Measurements from ENCODE around the gene NAT16.
A peak's percentile ranks its signal among the peaks of the same experiment; 100 is the strongest.

NAT16 gene

GRCh38 chr7:101164071-101164840, 15.8 kb downstream of the NAT16 start:
- peak overlapping the region; percentile 66; the same call in 1 of the 2 replicates for H3K9ac ChIP-seq (ENCODE audit: low read depth, low read length)
- H3K4me3 ChIP-seq (ENCODE audit: low read length) = peak overlapping the region; percentile 74
- H3K9me3 ChIP-seq (ENCODE audit: insufficient read depth, low read depth, low read length) = no peaks in the 10 kb centered on the region
- peaks cover 52% of the 10 kb centered on the region for H3K4me1 ChIP-seq (ENCODE audit: insufficient read depth, low read length)
- H3K27me3 ChIP-seq (ENCODE audit: insufficient read depth, low read length) = peaks cover 32% of the 10 kb centered on the region
- H3K36me3 ChIP-seq (ENCODE audit: insufficient read depth, low read length) = no peaks in the 10 kb centered on the region
- peak overlapping the region; percentile 81; the same call in 1 of the 2 replicates for H3K27ac ChIP-seq (ENCODE audit: low read depth, low read length)
- under 1% methylated on average over 75 of the region's 75 CpGs for whole genome bisulfite sequencing

- peaks cover 46% of the 10 kb centered on the region for H3K4me1 ChIP-seq (ENCODE audit: insufficient read depth, low read length)
- H3K9me3 ChIP-seq (ENCODE audit: insufficient read depth, low read depth, low read length) = no peaks in the 10 kb centered on the region
- H3K9ac ChIP-seq (ENCODE audit: low read depth, low read length) = peak overlapping the region; percentile 79
- H3K27ac ChIP-seq (ENCODE audit: low read depth, low read length) = peak overlapping the region; percentile 93
- no peaks in the 10 kb centered on the region for H3K36me3 ChIP-seq (ENCODE audit: insufficient read depth, low read length)
- H3K27me3 ChIP-seq (ENCODE audit: insufficient read depth, low read length) = peaks cover 24% of the 10 kb centered on the region
- under 1% methylated on average over 76 of the region's 92 CpGs for WGBS
- peak overlapping the region; percentile 74 for H3K4me3 ChIP-seq (ENCODE audit: low read length)
Observed at GRCh38 chr7:101163279-101164070, 16.6 kb downstream of the NAT16 start.

- H3K9ac ChIP-seq (ENCODE audit: low read depth, low read length) = peak overlapping the region; percentile 79
- peak overlapping the region; percentile 60 for H3K4me3 ChIP-seq (ENCODE audit: low read length)
- H3K27me3 ChIP-seq (ENCODE audit: insufficient read depth, low read length) = peaks cover 16% of the 10 kb centered on the region
- H3K36me3 ChIP-seq (ENCODE audit: insufficient read depth, low read length) = peaks cover 1% of the 10 kb centered on the region; the same call in 1 of the 2 replicates
- H3K9me3 ChIP-seq (ENCODE audit: insufficient read depth, low read depth, low read length) = no peaks in the 10 kb centered on the region
- peaks cover 38% of the 10 kb centered on the region for H3K4me1 ChIP-seq (ENCODE audit: insufficient read depth, low read length)
- WGBS = 1% methylated on average over 73 of the region's 74 CpGs
- H3K27ac ChIP-seq (ENCODE audit: low read depth, low read length) = peak overlapping the region; percentile 93
Observed at GRCh38 chr7:101162551-101163278, 17.4 kb downstream of the NAT16 start.

GRCh38 chr7:101161692-101162471, 18.2 kb downstream of the NAT16 start:
- peaks cover 7% of the 10 kb centered on the region; the same call in 1 of the 2 replicates for H3K36me3 ChIP-seq (ENCODE audit: insufficient read depth, low read length)
- H3K9me3 ChIP-seq (ENCODE audit: insufficient read depth, low read depth, low read length) = no peaks in the 10 kb centered on the region
- H3K27ac ChIP-seq (ENCODE audit: low read depth, low read length) = peak overlapping the region; percentile 93
- peaks cover 42% of the 10 kb centered on the region for H3K4me1 ChIP-seq (ENCODE audit: insufficient read depth, low read length)
- WGBS = 47% methylated on average over 14 of the region's 17 CpGs
- peak overlapping the region; percentile 60 for H3K4me3 ChIP-seq (ENCODE audit: low read length)
- H3K27me3 ChIP-seq (ENCODE audit: insufficient read depth, low read length) = peaks cover 13% of the 10 kb centered on the region
- H3K9ac ChIP-seq (ENCODE audit: low read depth, low read length) = peak overlapping the region; percentile 69; the same call in 1 of the 2 replicates

GRCh38 chr7:101160910-101161309, 19.2 kb downstream of the NAT16 start:
- no peak overlapping the region; the same call in 1 of the 2 replicates for H3K9ac ChIP-seq (ENCODE audit: low read depth, low read length)
- no peaks in the 10 kb centered on the region for H3K9me3 ChIP-seq (ENCODE audit: insufficient read depth, low read depth, low read length)
- peaks cover 7% of the 10 kb centered on the region; the same call in 1 of the 2 replicates for H3K36me3 ChIP-seq (ENCODE audit: insufficient read depth, low read length)
- H3K27ac ChIP-seq (ENCODE audit: low read depth, low read length) = peak overlapping the region; percentile 45; the same call in 1 of the 2 replicates
- peaks cover 49% of the 10 kb centered on the region for H3K4me1 ChIP-seq (ENCODE audit: insufficient read depth, low read length)
- peaks cover 13% of the 10 kb centered on the region for H3K27me3 ChIP-seq (ENCODE audit: insufficient read depth, low read length)
- no peak overlapping the region for H3K4me3 ChIP-seq (ENCODE audit: low read length)

GRCh38 chr7:101159696-101160674, 20.1 kb downstream of the NAT16 start:
- peaks cover 53% of the 10 kb centered on the region for H3K4me1 ChIP-seq (ENCODE audit: insufficient read depth, low read length)
- no peak overlapping the region for H3K4me3 ChIP-seq (ENCODE audit: low read length)
- 46% methylated on average over 29 of the region's 31 CpGs for WGBS
- peaks cover 10% of the 10 kb centered on the region for H3K27me3 ChIP-seq (ENCODE audit: insufficient read depth, low read length)
- peaks cover 7% of the 10 kb centered on the region; the same call in 1 of the 2 replicates for H3K36me3 ChIP-seq (ENCODE audit: insufficient read depth, low read length)
- H3K9ac ChIP-seq (ENCODE audit: low read depth, low read length) = no peak overlapping the region
- no peak overlapping the region; the same call in 1 of the 2 replicates for H3K27ac ChIP-seq (ENCODE audit: low read depth, low read length)
- no peaks in the 10 kb centered on the region for H3K9me3 ChIP-seq (ENCODE audit: insufficient read depth, low read depth, low read length)

- peaks cover 44% of the 10 kb centered on the region for H3K4me1 ChIP-seq (ENCODE audit: insufficient read depth, low read length)
- no peak overlapping the region for H3K4me3 ChIP-seq (ENCODE audit: low read length)
- 0 out of 2 replicates have a peak, but pooled peaks cover 3% of the 10 kb centered on the region for H3K27me3 ChIP-seq (ENCODE audit: insufficient read depth, low read length)
- no peaks in the 10 kb centered on the region for H3K9me3 ChIP-seq (ENCODE audit: insufficient read depth, low read depth, low read length)
- H3K27ac ChIP-seq (ENCODE audit: low read depth, low read length) = no peak overlapping the region; the same call in 1 of the 2 replicates
- H3K9ac ChIP-seq (ENCODE audit: low read depth, low read length) = peak overlapping the region; percentile 47; the same call in 1 of the 2 replicates
- H3K36me3 ChIP-seq (ENCODE audit: insufficient read depth, low read length) = peaks cover 7% of the 10 kb centered on the region; the same call in 1 of the 2 replicates
- whole genome bisulfite sequencing = 83% methylated on average over 14 of the region's 14 CpGs
Observed at GRCh38 chr7:101156866-101157589, 23.1 kb downstream of the NAT16 start.

GRCh38 chr7:101156277-101156676, 23.8 kb downstream of the NAT16 start:
- Histone ChIP-seq H3K9ac (ENCODE audit: low read depth, low read length) (no peak overlapping the region), H3K36me3 (ENCODE audit: insufficient read depth, low read length) (peaks cover 7% of the 10 kb centered on the region; the same call in 1 of the 2 replicates), H3K4me3 (ENCODE audit: low read length) (no peak overlapping the region), H3K9me3 (ENCODE audit: insufficient read depth, low read depth, low read length) (no peaks in the 10 kb centered on the region), H3K27me3 (ENCODE audit: insufficient read depth, low read length) (0 out of 2 replicates have a peak, but pooled peaks cover 3% of the 10 kb centered on the region), H3K4me1 (ENCODE audit: insufficient read depth, low read length) (peaks cover 38% of the 10 kb centered on the region), H3K27ac (ENCODE audit: low read depth, low read length) (no peak overlapping the region)
- 66% methylated on average over 6 of the region's 6 CpGs for WGBS

GRCh38 chr7:101155303-101155702, 24.8 kb downstream of the NAT16 start:
- Histone ChIP-seq H3K27me3 (ENCODE audit: insufficient read depth, low read length) (0 out of 2 replicates have a peak, but pooled peaks cover 3% of the 10 kb centered on the region), H3K9me3 (ENCODE audit: insufficient read depth, low read depth, low read length) (no peaks in the 10 kb centered on the region), H3K36me3 (ENCODE audit: insufficient read depth, low read length) (peaks cover 7% of the 10 kb centered on the region; the same call in 1 of the 2 replicates), H3K4me3 (ENCODE audit: low read length) (peak overlapping the region; percentile 85), H3K4me1 (ENCODE audit: insufficient read depth, low read length) (peaks cover 29% of the 10 kb centered on the region; the same call in 1 of the 2 replicates), H3K9ac (ENCODE audit: low read depth, low read length) (peak overlapping the region; percentile 76; the same call in 1 of the 2 replicates), H3K27ac (ENCODE audit: low read depth, low read length) (peak overlapping the region; percentile 81; the same call in 1 of the 2 replicates)
- WGBS = 67% methylated on average over 4 of the region's 4 CpGs
